GM13977 (cell line): ENCODE measurements around the gene PALLD.

ENCODE experiments used
- DNase-seq: peaks from one replicate; pipeline ENCODE4 v3.0.0; 2012; ENCODE audit warnings: low spot score
- CTCF ChIP-seq: IDR thresholded peaks from 2 replicates; pipeline ENCODE4 v1.5.1; 2012; ENCODE audit warnings: mild to moderate bottlenecking, control low read depth; ENCODE audit not compliant: insufficient read depth; ENCODE audit errors: extremely low read depth, missing control alignments
- in situ Hi-C: fragments of 300-500 bp; cut with MboI; formaldehyde crosslinking; loops from one replicate; pipeline ENCODE4 v1.12.0; 2022; ENCODE audit warnings: low sequenced_read_pairs, low pct_unique_long_range_greater_than_20kb, mixed read lengths, inconsistent platforms; ENCODE audit not compliant: unreplicated experiment

The PALLD gene

DNA sequence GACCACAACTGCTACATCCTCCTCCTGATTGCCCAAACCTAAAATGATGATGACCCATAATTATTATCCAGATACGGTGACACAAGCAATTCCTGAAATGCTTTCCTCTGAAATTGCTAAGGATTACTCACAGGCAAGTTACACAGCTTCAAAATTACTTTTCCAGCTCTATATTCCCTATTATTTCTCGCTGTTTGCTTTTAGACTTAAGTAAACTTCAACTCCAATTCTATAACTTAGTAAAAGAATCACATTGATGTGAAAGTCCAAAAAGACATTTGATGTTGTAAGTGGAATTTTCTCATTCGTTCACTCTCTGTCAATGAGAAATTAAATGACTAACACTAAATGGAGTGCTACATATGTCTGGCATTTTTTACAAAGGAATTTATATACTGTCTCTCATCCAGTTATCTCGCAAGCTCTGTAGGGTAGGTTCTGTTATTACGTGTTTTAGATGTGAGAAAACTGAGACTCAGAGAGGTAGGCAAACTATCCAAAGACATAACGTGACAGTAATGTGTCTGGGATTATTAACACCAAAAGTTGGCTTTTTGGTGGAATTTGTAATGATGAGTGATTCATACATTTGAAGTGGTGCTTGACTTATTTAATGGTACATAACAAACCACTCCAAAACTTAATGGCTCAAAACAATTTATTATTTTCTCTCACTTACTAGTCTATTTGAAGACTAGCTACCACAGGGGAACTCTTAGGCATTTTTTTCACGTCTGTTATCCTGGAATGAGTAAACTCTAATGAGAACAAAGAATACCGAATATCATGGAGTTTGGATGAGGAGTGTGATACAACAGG lies 31.5 kb downstream of the PALLD start:
- in situ Hi-C loops: no loop called here
- no peak for DNase-seq
- TF ChIP-seq CTCF: no peak

DNA sequence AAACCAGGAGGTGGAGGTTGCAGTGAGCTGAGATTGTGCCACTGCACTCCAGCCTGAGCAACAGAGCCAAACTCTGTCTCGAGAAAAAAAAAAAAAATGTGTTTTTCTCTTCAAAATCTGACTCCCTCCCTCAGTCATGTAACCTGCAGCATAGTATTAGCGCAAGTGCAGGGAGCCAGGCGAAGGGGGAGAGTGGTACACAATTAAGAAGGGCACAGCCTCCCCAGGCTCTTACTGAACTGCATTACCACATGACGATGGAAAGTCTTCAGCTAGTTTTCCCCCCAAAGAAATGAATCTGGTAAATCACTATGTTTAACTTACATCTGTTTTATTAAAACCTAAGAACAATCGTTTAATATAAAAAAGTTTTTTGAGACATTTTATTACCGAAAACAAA lies 32.4 kb downstream of the PALLD start:
- DNase-seq: no peak
- in situ Hi-C loops: no loop called here
- no peak for TF ChIP-seq CTCF

DNA sequence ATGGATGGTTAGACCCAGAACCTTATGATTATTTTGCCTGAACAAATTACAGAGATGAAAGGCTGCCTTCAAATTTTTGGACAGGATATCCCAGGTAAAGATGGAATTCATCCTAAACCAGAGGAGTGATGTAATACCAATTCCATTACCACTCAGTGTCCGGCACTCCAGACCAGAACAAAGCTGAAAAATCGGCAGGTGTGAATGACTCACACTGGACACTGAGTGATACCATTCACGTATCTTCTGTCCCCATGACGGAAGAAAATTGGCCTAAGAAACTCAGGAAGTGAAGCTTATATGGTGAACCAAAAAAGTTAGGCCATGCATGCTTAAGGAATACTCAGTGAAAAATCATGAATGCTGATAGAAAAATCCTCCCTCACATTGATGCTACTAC lies 34.5 kb downstream of the PALLD start:
- no peak for DNase-seq
- no peak for TF ChIP-seq CTCF
- in situ Hi-C loops: no loop called here

DNA sequence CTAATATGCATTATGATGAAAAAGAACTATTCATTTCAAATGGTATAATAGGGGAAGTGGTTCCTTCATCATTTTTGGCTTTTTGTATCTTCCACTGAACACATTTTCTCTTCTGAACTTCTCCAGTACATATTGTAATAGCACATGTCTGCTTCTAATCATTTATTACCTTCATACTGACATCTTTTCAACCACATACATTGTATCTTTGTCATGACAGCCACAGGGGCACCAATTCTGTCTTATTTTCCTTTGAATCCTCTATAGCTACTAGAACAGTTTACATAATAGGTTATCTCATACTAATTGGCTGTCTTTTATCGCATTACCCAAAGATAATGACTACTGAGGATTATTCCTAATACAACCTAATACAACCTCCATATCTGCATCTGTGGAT lies 37.7 kb downstream of the PALLD start:
- in situ Hi-C loops: no loop called here
- TF ChIP-seq CTCF: no peak
- no peak for DNase-seq

DNA sequence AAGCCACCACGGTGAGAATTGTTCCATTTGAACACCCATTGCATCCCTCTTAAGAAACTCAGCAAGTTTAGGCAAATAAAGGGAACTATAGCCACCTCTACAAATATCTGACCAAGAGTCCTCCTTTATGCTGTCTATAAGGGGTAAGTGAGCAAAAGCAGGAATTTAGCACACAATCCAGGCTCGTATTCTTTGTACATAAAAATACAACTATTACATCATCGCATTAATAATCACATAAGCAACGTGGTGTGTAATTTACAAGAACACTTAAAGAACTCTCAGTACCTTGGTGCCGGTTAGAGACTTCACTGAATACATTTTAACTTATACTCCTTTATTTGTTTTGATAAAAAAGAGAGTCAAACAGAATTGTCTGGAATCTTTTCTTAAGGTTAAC lies 38.8 kb downstream of the PALLD start:
- TF ChIP-seq CTCF: no peak
- in situ Hi-C loops: no loop called here
- no peak for DNase-seq

GRCh38 chr4:168536448-168536847 lies 39.6 kb downstream of the PALLD start:
- in situ Hi-C loops: no loop called here
- TF ChIP-seq CTCF: no peak
- DNase-seq: no peak
